ENCODE measurements around the gene AGPS. TPM values are rescaled to one million over a fixed set of nuclear protein-coding genes. Genes with fewer than 3 reads are reported as not detected.

AGPS gene
- total and polyA plus RNA-seq, 9 of the 15 experiments (the other 6 are each of a cell fraction or from before 2014, with no cell fraction given): 15.5 to 211 (median 63.1) TPM

GRCh38 chr2:177552422-177553175 is 160.0 kb downstream of the AGPS start (continued):
- TF ChIP-seq, protein P1, sequence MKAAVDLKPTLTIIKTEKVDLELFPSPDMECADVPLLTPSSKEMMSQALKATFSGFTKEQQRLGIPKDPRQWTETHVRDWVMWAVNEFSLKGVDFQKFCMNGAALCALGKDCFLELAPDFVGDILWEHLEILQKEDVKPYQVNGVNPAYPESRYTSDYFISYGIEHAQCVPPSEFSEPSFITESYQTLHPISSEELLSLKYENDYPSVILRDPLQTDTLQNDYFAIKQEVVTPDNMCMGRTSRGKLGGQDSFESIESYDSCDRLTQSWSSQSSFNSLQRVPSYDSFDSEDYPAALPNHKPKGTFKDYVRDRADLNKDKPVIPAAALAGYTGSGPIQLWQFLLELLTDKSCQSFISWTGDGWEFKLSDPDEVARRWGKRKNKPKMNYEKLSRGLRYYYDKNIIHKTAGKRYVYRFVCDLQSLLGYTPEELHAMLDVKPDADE (conservative IDR thresholded peaks at IDR 0.05; ENCODE audit: control insufficient read depth, low read depth, low read length): peak; percentile 93; the same call in 1 of the 2 replicates
- peak; percentile 89 for TF ChIP-seq PRDM10 (IDR thresholded peaks at IDR 0.05; ENCODE audit: partially characterized antibody)
- 0 out of 2 replicates have a peak, but pooled peaks have one; percentile 58 for TF ChIP-seq CBX1 (IDR thresholded peaks at IDR 0.05; ENCODE audit: low read depth)
- peak; percentile 51 for TF ChIP-seq TRIM28 (IDR thresholded peaks at IDR 0.05)
- TF ChIP-seq, protein P2, sequence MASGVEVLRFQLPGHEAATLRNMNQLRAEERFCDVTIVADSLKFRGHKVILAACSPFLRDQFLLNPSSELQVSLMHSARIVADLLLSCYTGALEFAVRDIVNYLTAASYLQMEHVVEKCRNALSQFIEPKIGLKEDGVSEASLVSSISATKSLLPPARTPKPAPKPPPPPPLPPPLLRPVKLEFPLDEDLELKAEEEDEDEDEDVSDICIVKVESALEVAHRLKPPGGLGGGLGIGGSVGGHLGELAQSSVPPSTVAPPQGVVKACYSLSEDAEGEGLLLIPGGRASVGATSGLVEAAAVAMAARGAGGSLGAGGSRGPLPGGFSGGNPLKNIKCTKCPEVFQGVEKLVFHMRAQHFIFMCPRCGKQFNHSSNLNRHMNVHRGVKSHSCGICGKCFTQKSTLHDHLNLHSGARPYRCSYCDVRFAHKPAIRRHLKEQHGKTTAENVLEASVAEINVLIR (CRISPR knock-in tag; IDR thresholded peaks at IDR 0.05): peak; percentile 68
- TF ChIP-seq ZBTB8A (IDR thresholded peaks at IDR 0.05; ENCODE audit: partially characterized antibody): no peak
- peak in 1 of 3 experiments; percentile 27; a peak in 1 of 6 replicates for TF ChIP-seq CTCF (IDR thresholded peaks at IDR 0.05 in 2 of 3, conservative IDR thresholded peaks at IDR 0.05 in 1 of 3; ENCODE audit: insufficient read depth in 2 of 3, low read depth in 1 of 3, low read length in 3 of 3)
- TF ChIP-seq MYNN (IDR thresholded peaks at IDR 0.05): peak; percentile 83
- TF ChIP-seq MYNN (CRISPR knock-in tag; IDR thresholded peaks at IDR 0.05): no peak
- peak; percentile 11 for TF ChIP-seq DPF2 (IDR thresholded peaks at IDR 0.05)
- peak; percentile 90 for TF ChIP-seq CXXC5 (CRISPR knock-in tag; IDR thresholded peaks at IDR 0.05)
- TF ChIP-seq BMI1 (IDR thresholded peaks at IDR 0.05; ENCODE audit: low read length): peak; percentile 93
- TF ChIP-seq ZBTB33 (CRISPR knock-in tag; IDR thresholded peaks at IDR 0.05): peak; percentile 97
- peak; percentile 62 for TF ChIP-seq TAF9B (IDR thresholded peaks at IDR 0.05; ENCODE audit: partially characterized antibody)
- TF ChIP-seq ERF (CRISPR knock-in tag; IDR thresholded peaks at IDR 0.05): peak; percentile 93; the same call in 1 of the 2 replicates
- TF ChIP-seq POLR2B (IDR thresholded peaks at IDR 0.05; ENCODE audit: low read depth, partially characterized antibody): peak; percentile 65
- 0 out of 2 replicates have a peak, but pooled peaks have one; percentile 31 for TF ChIP-seq SPI1 (IDR thresholded peaks at IDR 0.05; ENCODE audit: borderline replicate concordance, low read depth, low read length)
- TF ChIP-seq E2F3 (CRISPR knock-in tag; IDR thresholded peaks at IDR 0.05): peak; percentile 66; the same call in 1 of the 2 replicates
- no peak for TF ChIP-seq MCM7 (IDR thresholded peaks at IDR 0.05)
